Breast epithelium (tissue), 3 donors: Measurements from ENCODE around the gene SOX13.

ENCODE experiments used
- CTCF ChIP-seq, 3 donors: fragments of 450-650 bp; IDR thresholded peaks; one replicate each; pipeline ENCODE4 v1.5.1; 2016 to 2017; ENCODE audit warnings: antibody characterized with exemption in 3 of 3, mild to moderate bottlenecking in 3 of 3, moderate library complexity in 3 of 3
- POLR2A ChIP-seq: fragments of 450-650 bp; IDR thresholded peaks from one replicate; pipeline ENCODE4 v1.6.1; 2016; ENCODE audit warnings: antibody characterized with exemption, mild to moderate bottlenecking, moderate library complexity
- POLR2AphosphoS5 ChIP-seq, 3 donors: sonication (generic); formaldehyde crosslinking; IDR thresholded peaks; one replicate each; pipeline ENCODE4 v1.6.1; 2017; ENCODE audit warnings: antibody characterized with exemption in 3 of 3

- no peak for TF ChIP-seq CTCF (IDR thresholded peaks at IDR 0.05)
- TF ChIP-seq POLR2AphosphoS5 (IDR thresholded peaks at IDR 0.05) = no peak
- TF ChIP-seq POLR2A = no peak
These were observed 94.8 kb downstream of the SOX13 start for GRCh38 chr1:204167730-204168129.
